HEK293 (cell line): ENCODE results near the gene INSL3.
"Not testable (repeated sequence)": the region's sequence is repeated elsewhere in the genome, so short reads cannot be mapped to it uniquely, and the experiment has no call there.

Source experiments
- CTCF ChIA-PET: fragments of 350-600 bp; formaldehyde crosslinking; extraction: SDS; loops from one replicate; lab custom pipeline; 2021; ENCODE audit warnings: antibody characterized with exemption; lab: Yijun Ruan, JAX
- POLR2A ChIA-PET: fragments of 300-600 bp; formaldehyde crosslinking; extraction: SDS; loops from one replicate; lab custom pipeline; 2020; ENCODE audit warnings: antibody characterized with exemption, inconsistent platforms; lab: Yijun Ruan, JAX
- H3K27ac ChIP-seq: fragments of 200-500 bp; sonication (Bioruptor generic); 2 replicates; pipeline ENCODE4 v1.5.1; 2014; ENCODE audit warnings: low read depth, low read length, control low read depth, inconsistent platforms; ENCODE audit errors: extremely low read depth
- H3K36me3 ChIP-seq, 2 experiments: fragments of 200-500 bp in 1 of 2; sonication (Bioruptor generic) in 1 of 2; 1 replicate in 1 of 2; 2 replicates in 1 of 2; pipeline ENCODE4 v1.5.1; 2014 to 2017; ENCODE audit warnings: inconsistent platforms in 2 of 2, low read length in 2 of 2; ENCODE audit not compliant: control insufficient read depth in 2 of 2, insufficient read depth in 1 of 2
- H3K4me1 ChIP-seq: fragments of 200-500 bp; sonication (Bioruptor generic); 2 replicates; pipeline ENCODE4 v1.5.1; 2014; ENCODE audit warnings: mild to moderate bottlenecking, low read length, inconsistent platforms; ENCODE audit not compliant: control insufficient read depth, insufficient read depth
- H3K4me3 ChIP-seq: 2 replicates; pipeline ENCODE4 v1.5.1; 2011; ENCODE audit warnings: low read depth, mild to moderate bottlenecking, control low read depth, low read length, moderate library complexity
- H3K9me3 ChIP-seq: fragments of 200-500 bp; sonication (Bioruptor generic); 2 replicates; pipeline ENCODE4 v1.5.1; 2014; ENCODE audit warnings: low read depth, low read length, inconsistent platforms; ENCODE audit not compliant: control insufficient read depth, insufficient read depth
- BCL11B ChIP-seq: fragments of 450-650 bp; formaldehyde crosslinking; IDR thresholded peaks from 2 replicates; pipeline ENCODE4 v1.5.1; 2016; ENCODE audit warnings: low read depth, missing biosample characterization, missing genetic modification characterization
- CTCF ChIP-seq: fragments of 450-650 bp; formaldehyde crosslinking; IDR thresholded peaks from 2 replicates; pipeline ENCODE4 v1.5.1; 2016; ENCODE audit warnings: missing biosample characterization, missing genetic modification characterization
- KLF17 ChIP-seq: fragments of 450-650 bp; formaldehyde crosslinking; IDR thresholded peaks from 2 replicates; pipeline ENCODE4 v1.5.1; 2016; ENCODE audit warnings: missing biosample characterization, missing genetic modification characterization
- KLF9 ChIP-seq: fragments of 450-650 bp; formaldehyde crosslinking; IDR thresholded peaks from 2 replicates; pipeline ENCODE4 v1.5.1; 2016; ENCODE audit warnings: missing biosample characterization, missing genetic modification characterization, low read depth
- PRDM2 ChIP-seq: fragments of 450-650 bp; formaldehyde crosslinking; IDR thresholded peaks from 2 replicates; pipeline ENCODE4 v1.5.1; 2016; ENCODE audit warnings: missing biosample characterization, missing genetic modification characterization, borderline replicate concordance
- SP3 ChIP-seq: fragments of 450-650 bp; formaldehyde crosslinking; IDR thresholded peaks from 2 replicates; pipeline ENCODE4 v1.5.1; 2016; ENCODE audit warnings: missing biosample characterization, missing genetic modification characterization
- SP7 ChIP-seq: fragments of 450-650 bp; formaldehyde crosslinking; IDR thresholded peaks from 2 replicates; pipeline ENCODE4 v1.5.1; 2016; ENCODE audit warnings: missing biosample characterization, missing genetic modification characterization
- ZBTB21 ChIP-seq: fragments of 450-650 bp; formaldehyde crosslinking; IDR thresholded peaks from 2 replicates; pipeline ENCODE4 v1.5.1; 2017; ENCODE audit warnings: missing biosample characterization, missing genetic modification characterization
- ZFHX2 ChIP-seq: fragments of 450-650 bp; formaldehyde crosslinking; conservative IDR thresholded peaks from 2 replicates; pipeline ENCODE4 v1.5.1; 2016; ENCODE audit warnings: missing biosample characterization, missing genetic modification characterization
- ZNF114 ChIP-seq: fragments of 450-650 bp; formaldehyde crosslinking; IDR thresholded peaks from 2 replicates; pipeline ENCODE4 v1.5.0; 2017; ENCODE audit warnings: missing biosample characterization, missing genetic modification characterization
- ZNF449 ChIP-seq: fragments of 450-650 bp; formaldehyde crosslinking; IDR thresholded peaks from 2 replicates; pipeline ENCODE4 v1.5.1; 2017; ENCODE audit warnings: missing biosample characterization, mild to moderate bottlenecking, missing genetic modification characterization, moderate library complexity
- ZNF596 ChIP-seq: fragments of 450-650 bp; IDR thresholded peaks from 2 replicates; pipeline ENCODE4 v1.5.0; 2018; ENCODE audit warnings: missing biosample characterization, mild to moderate bottlenecking, missing genetic modification characterization, moderate library complexity
- ZNF768 ChIP-seq: fragments of 450-650 bp; formaldehyde crosslinking; IDR thresholded peaks from 2 replicates; pipeline ENCODE4 v1.5.1; 2018; ENCODE audit warnings: missing biosample characterization, mild to moderate bottlenecking, missing genetic modification characterization
- ZSCAN30 ChIP-seq: fragments of 450-650 bp; IDR thresholded peaks from 2 replicates; pipeline ENCODE4 v1.5.1; 2018; ENCODE audit warnings: missing biosample characterization, mild to moderate bottlenecking, missing genetic modification characterization, moderate library complexity

INSL3 gene

GRCh38 chr19:17784201-17785008 lies 36.9 kb downstream of the INSL3 start (continued):
- TF ChIP-seq ZNF596 (tag by site-specific recombination) (no peak), ZBTB21 (tag by site-specific recombination) (no peak), ZSCAN30 (tag by site-specific recombination) (peak; percentile 49; the same call in 1 of the 2 replicates), ZFHX2 (tag by site-specific recombination) (peak; percentile 76), SP3 (tag by site-specific recombination) (no peak), SP7 (tag by site-specific recombination) (peak; percentile 39; the same call in 1 of the 2 replicates), ZNF114 (no peak), KLF17 (tag by site-specific recombination) (no peak), KLF9 (no peak), CTCF (tag by site-specific recombination) (peak; percentile 79), PRDM2 (no peak)

- CTCF ChIA-PET = interaction anchor here (0.5 to 3.2 kb wide), 13 partner anchors 9 to 1036 kb away, joined by 3 to 12 read pairs (median 5); partner anchors contain the start of gene RPL18A
- not testable (repeated sequence) for H3K27ac ChIP-seq, H3K4me1 ChIP-seq, H3K36me3 ChIP-seq, H3K4me3 ChIP-seq, H3K9me3 ChIP-seq
- 0 out of 2 replicates have a peak, but pooled peaks have one; percentile 11 for TF ChIP-seq BCL11B (tag by site-specific recombination)
- TF ChIP-seq ZNF449 (tag by site-specific recombination) = 0 out of 2 replicates have a peak, but pooled peaks have one; percentile 37
- peak; percentile 94; the same call in 1 of the 2 replicates for TF ChIP-seq ZNF768 (tag by site-specific recombination)
- POLR2A ChIA-PET = interaction anchor here (0.7 kb wide), 1 partner anchor 35 kb away, joined by 3 read pairs; no protein-coding TSS in a partner anchor
These were observed 37.6 kb downstream of the INSL3 start for GRCh38 chr19:17783721-17784120.
